Prostate gland (tissue), 2 donors: ENCODE results near the gene LAMA2.

Source experiments
- CTCF ChIP-seq, 4 experiments: fragments of 200-600 bp in 2 of 4; fragments of 450-650 bp in 2 of 4; sonication (generic) in 2 of 4; IDR thresholded peaks; 1 replicate in 3 of 4; 2 replicates in 1 of 4; pipeline ENCODE4 v1.5.1; 2016 to 2019; ENCODE audit warnings: antibody characterized with exemption in 4 of 4, mild to moderate bottlenecking in 2 of 4, moderate library complexity in 2 of 4
- POLR2A ChIP-seq: fragments of 450-650 bp; IDR thresholded peaks from one replicate; pipeline ENCODE4 v1.6.1; 2016; ENCODE audit warnings: antibody characterized with exemption, mild to moderate bottlenecking
- POLR2AphosphoS5 ChIP-seq: sonication (generic); formaldehyde crosslinking; IDR thresholded peaks from one replicate; pipeline ENCODE4 v1.6.1; 2017; ENCODE audit warnings: antibody characterized with exemption

GRCh38 chr6:129552413-129552812, 669.5 kb downstream of the LAMA2 start:
- TF ChIP-seq CTCF (IDR thresholded peaks at IDR 0.05) (no peak), POLR2AphosphoS5 (no peak), POLR2A (no peak)
